ENCODE results near the gene TAOK1. TPM values are rescaled to one million over a fixed set of nuclear protein-coding genes. Genes with fewer than 3 reads are reported as not detected.

Gene TAOK1
- total RNA-seq, 1 donor from 2014 or later = 43.0 TPM

- DNase-seq (peak; percentile 51), ATAC-seq (peak; percentile 94)
- intact Hi-C loops (cut with micrococcal nuclease) = loop anchor here (2.0 kb wide), 1 partner anchor 167 kb away; no protein-coding TSS in a partner anchor
Observed at GRCh38 chr17:29369831-29370735, 20.1 kb upstream of the TAOK1 start.

GRCh38 chr17:29376667-29377270 is 13.4 kb upstream of the TAOK1 start:
- ATAC-seq (peak; percentile 71), DNase-seq (no peak)
- intact Hi-C loops (cut with micrococcal nuclease) = no loop called here

GRCh38 chr17:29378500-29378899 is 11.7 kb upstream of the TAOK1 start:
- intact Hi-C loops (cut with micrococcal nuclease) = no loop called here
- ATAC-seq = no peak

GRCh38 chr17:29379084-29379991 is 10.8 kb upstream of the TAOK1 start:
- intact Hi-C loops (cut with micrococcal nuclease) = no loop called here
- ATAC-seq (no peak), DNase-seq (no peak)

More at GRCh38 chr17:29378500-29378899, 11.7 kb upstream of the TAOK1 start:
- DNase-seq = no peak

GRCh38 chr17:29383686-29384085 is 6.5 kb upstream of the TAOK1 start:
- intact Hi-C loops (cut with micrococcal nuclease) = no loop called here
- ATAC-seq (no peak), DNase-seq (no peak)

GRCh38 chr17:29384901-29385300 is 5.3 kb upstream of the TAOK1 start:
- intact Hi-C loops (cut with micrococcal nuclease) = no loop called here
- no peak for ATAC-seq

GRCh38 chr17:29386760-29387159 is 3.4 kb upstream of the TAOK1 start:
- intact Hi-C loops (cut with micrococcal nuclease) = no loop called here
- no peak for DNase-seq
- ATAC-seq = no peak

More at GRCh38 chr17:29384901-29385300, 5.3 kb upstream of the TAOK1 start:
- no peak for DNase-seq

GRCh38 chr17:29388937-29389336 is 1.2 kb upstream of the TAOK1 start:
- DNase-seq = no peak
- intact Hi-C loops (cut with micrococcal nuclease) = no loop called here
- ATAC-seq = no peak

- intact Hi-C loops (cut with micrococcal nuclease) = no loop called here
- ATAC-seq (peak; percentile 37), DNase-seq (no peak)
Observed at GRCh38 chr17:29390851-29391631, 878 bp downstream of the TAOK1 start.

- no peak for ATAC-seq
- DNase-seq = no peak
- intact Hi-C loops (cut with micrococcal nuclease) = no loop called here
Observed at GRCh38 chr17:29393436-29393835, 3.3 kb downstream of the TAOK1 start.

GRCh38 chr17:29394761-29395160 is 4.6 kb downstream of the TAOK1 start:
- DNase-seq = no peak
- no peak for ATAC-seq
- intact Hi-C loops (cut with micrococcal nuclease) = no loop called here

GRCh38 chr17:29396066-29396465 is 5.9 kb downstream of the TAOK1 start:
- DNase-seq (no peak), ATAC-seq (no peak)
- intact Hi-C loops (cut with micrococcal nuclease) = no loop called here

- no peak for ATAC-seq
- intact Hi-C loops (cut with micrococcal nuclease) = no loop called here
- no peak for DNase-seq
Observed at GRCh38 chr17:29399634-29400033, 9.5 kb downstream of the TAOK1 start.

- intact Hi-C loops (cut with micrococcal nuclease) = no loop called here
- DNase-seq = no peak
- no peak for ATAC-seq
Observed at GRCh38 chr17:29400818-29401217, 10.7 kb downstream of the TAOK1 start.

GRCh38 chr17:29401258-29401657 is 11.1 kb downstream of the TAOK1 start:
- ATAC-seq (peak; percentile 22), DNase-seq (no peak)
- intact Hi-C loops (cut with micrococcal nuclease) = no loop called here

- intact Hi-C loops (cut with micrococcal nuclease) = no loop called here
- DNase-seq (no peak), ATAC-seq (no peak)
Observed at GRCh38 chr17:29407856-29408255, 17.7 kb downstream of the TAOK1 start.

- DNase-seq (no peak), ATAC-seq (no peak)
- intact Hi-C loops (cut with micrococcal nuclease) = no loop called here
Observed at GRCh38 chr17:29409963-29410362, 19.8 kb downstream of the TAOK1 start.

GRCh38 chr17:29412780-29413565 is 22.8 kb downstream of the TAOK1 start:
- intact Hi-C loops (cut with micrococcal nuclease) = no loop called here
- ATAC-seq (peak; percentile 41), DNase-seq (no peak)
